K562 (cell line): ENCODE measurements around the gene NEDD8. TPM values are rescaled to one million over a fixed set of nuclear protein-coding genes. Genes with fewer than 3 reads are reported as not detected.

Source experiments
- ATAC-seq: fragments of 200-7000 bp; cut with Tn5 transposase; 3 replicates; pipeline ENCODE4 v1.9.1; 2020; ENCODE audit warnings: moderate library complexity
- BruUV-seq: library from RNA; stranded (reverse); fragments of 400-500 nt; replicated peaks from 2 replicates; lab custom pipeline; 2021; lab: Mats Ljungman, UMichigan
- CTCF ChIA-PET: fragments of 300-600 bp; formaldehyde crosslinking; extraction: SDS; loops from one replicate; lab custom pipeline; 2021; ENCODE audit warnings: low intra/inter-chr PET ratio; lab: Yijun Ruan, JAX
- POLR2A ChIA-PET: fragments of 300-600, 350-650 bp; sonication (Branson Sonifier 250); formaldehyde crosslinking; extraction: SDS; loops from one replicate; lab custom pipeline; 2021; ENCODE audit warnings: antibody characterized with exemption, inconsistent platforms; lab: Yijun Ruan, JAX
- DNase-seq, 4 experiments: peaks; one replicate each; pipeline versions ENCODE4 v3.0.0 to v3.0.0-alpha.2; 2011 to 2018; ENCODE audit warnings: low spot score in 3 of 4, mixed read lengths in 3 of 4; ENCODE audit errors: extremely low read depth in 1 of 4
- FAIRE-seq: peaks from 2 replicates; lab custom pipeline; 2011; peaks lifted over from hg19 to GRCh38; lab: Jason Lieb, UNC
- H2AFZ ChIP-seq: 2 replicates; pipeline ENCODE4 v1.6.0; 2011; ENCODE audit warnings: low read depth, low read length, control low read depth, inconsistent platforms
- H3K27ac ChIP-seq: fragments of 200-600 bp; 3 replicates; pipeline ENCODE4 v1.8.0; 2011; ENCODE audit warnings: low read depth, mild to moderate bottlenecking, control low read depth, inconsistent platforms, low read length, moderate library complexity, mixed read lengths; ENCODE audit errors: extremely low read depth
- H3K27me3 ChIP-seq, 2 experiments: fragments of 300-600 bp in 1 of 2; 2 replicates in 1 of 2; 3 replicates in 1 of 2; pipeline versions ENCODE4 v1.6.0 to v1.8.0; 2011; ENCODE audit warnings: inconsistent platforms in 2 of 2, low read length in 2 of 2, mild to moderate bottlenecking in 1 of 2, mixed read lengths in 1 of 2, moderate library complexity in 1 of 2; ENCODE audit not compliant: control insufficient read depth in 2 of 2, insufficient read depth in 2 of 2
- H3K36me3 ChIP-seq: fragments of 300-600 bp; 3 replicates; pipeline ENCODE4 v1.8.0; 2011; ENCODE audit warnings: mild to moderate bottlenecking, low read length, inconsistent platforms; ENCODE audit not compliant: control insufficient read depth, insufficient read depth
- H3K4me1 ChIP-seq, 2 experiments: fragments of 200-600 bp in 1 of 2; replicated peaks in 1 of 2; 2 replicates in 1 of 2; 3 replicates in 1 of 2; pipeline versions ENCODE4 v1.5.1 to v1.8.0; 2011; ENCODE audit warnings: inconsistent platforms in 2 of 2, low read length in 2 of 2, mild to moderate bottlenecking in 1 of 2, mixed read lengths in 1 of 2, moderate library complexity in 1 of 2; ENCODE audit not compliant: control insufficient read depth in 2 of 2, insufficient read depth in 2 of 2
- H3K4me2 ChIP-seq: 2 replicates; pipeline ENCODE4 v1.6.1; 2011; ENCODE audit warnings: low read length, control low read depth, inconsistent platforms, mixed read lengths; ENCODE audit not compliant: insufficient read depth
- H3K4me3 ChIP-seq: fragments of 200-600 bp; sonication (generic), shearing (Covaris generic); 2 replicates; pipeline ENCODE4 v1.5.1; 2016; ENCODE audit warnings: control low read depth, inconsistent platforms
- H3K79me2 ChIP-seq: fragments of 200-600 bp; 3 replicates; pipeline ENCODE4 v1.8.0; 2011; ENCODE audit warnings: low read length, inconsistent platforms; ENCODE audit not compliant: control insufficient read depth, insufficient read depth
- H3K9ac ChIP-seq, 2 experiments: 2 replicates each; pipeline versions ENCODE4 v1.6.0 to v1.6.1; 2011; ENCODE audit warnings: low read depth in 2 of 2, low read length in 2 of 2, control low read depth in 1 of 2, inconsistent platforms in 1 of 2, mild to moderate bottlenecking in 1 of 2, mixed read lengths in 1 of 2; ENCODE audit not compliant: insufficient read depth in 1 of 2
- H3K9me1 ChIP-seq: one replicate; pipeline ENCODE4 v1.6.0; 2011; ENCODE audit warnings: inconsistent platforms, mild to moderate bottlenecking, low read length, moderate library complexity; ENCODE audit not compliant: control insufficient read depth, insufficient read depth
- H3K9me3 ChIP-seq: replicated peaks from 2 replicates; pipeline ENCODE4 v1.5.1; 2011; ENCODE audit warnings: low read depth, low read length, inconsistent platforms; ENCODE audit not compliant: control insufficient read depth, insufficient read depth
- H4K20me1 ChIP-seq: replicated peaks from 2 replicates; pipeline ENCODE4 v1.6.1; 2011; ENCODE audit warnings: low read length, inconsistent platforms, mixed read lengths; ENCODE audit not compliant: control insufficient read depth, insufficient read depth
- CEBPB ChIP-seq: fragments of 450-650 bp; IDR thresholded peaks from 2 replicates; pipeline ENCODE4 v1.6.1; 2016; ENCODE audit warnings: missing genetic modification characterization, missing compliant biosample characterization
- ERF ChIP-seq: fragments of 450-650 bp; formaldehyde crosslinking; IDR thresholded peaks from 2 replicates; pipeline ENCODE4 v1.4.0; 2020; ENCODE audit warnings: mild to moderate bottlenecking, mixed read lengths
- FIP1L1 ChIP-seq: fragments of 200-400 bp; formaldehyde crosslinking; IDR thresholded peaks from 2 replicates; pipeline ENCODE4 v1.6.1; 2018; ENCODE audit warnings: mild to moderate bottlenecking, low read depth, low read length; ENCODE audit not compliant: poor library complexity, severe bottlenecking
- HMBOX1 ChIP-seq: sonication (generic); IDR thresholded peaks from 2 replicates; pipeline ENCODE4 v1.6.1; 2016
- KDM2B ChIP-seq: fragments of 250-450 bp; sonication (Bioruptor Pico); IDR thresholded peaks from 2 replicates; pipeline ENCODE4 v1.8.0; 2021; ENCODE audit warnings: mild to moderate bottlenecking, moderate library complexity
- KHSRP ChIP-seq: fragments of 450-650 bp; IDR thresholded peaks from 2 replicates; pipeline ENCODE4 v1.6.1; 2017
- MBD1 ChIP-seq: fragments of 250-450 bp; sonication (Bioruptor Pico); IDR thresholded peaks from 2 replicates; pipeline ENCODE4 v1.8.0; 2022; ENCODE audit warnings: inconsistent platforms
- NCOA2 ChIP-seq, 2 experiments: fragments of 450-650 bp; IDR thresholded peaks; 2 replicates each; pipeline ENCODE4 v1.6.1; 2018; ENCODE audit warnings: mild to moderate bottlenecking in 2 of 2, moderate library complexity in 1 of 2; ENCODE audit not compliant: partially characterized antibody in 2 of 2
- OTX1 ChIP-seq: fragments of 450-650 bp; formaldehyde crosslinking; IDR thresholded peaks from 2 replicates; pipeline ENCODE4 v1.4.0; 2022; ENCODE audit warnings: mild to moderate bottlenecking
- TBP ChIP-seq: optimal IDR thresholded peaks from 2 replicates; pipeline ENCODE3; 2011; ENCODE audit warnings: low read depth, low read length, improper control_type of control experiment
- TCFL5 ChIP-seq: fragments of 250-450 bp; sonication (Bioruptor Pico); conservative IDR thresholded peaks from 2 replicates; pipeline ENCODE4 v1.6.1; 2021; ENCODE audit warnings: mild to moderate bottlenecking, moderate library complexity, matching md5 sums
- ZBTB7A ChIP-seq: IDR thresholded peaks from 2 replicates; pipeline ENCODE4 v1.6.1; 2011; ENCODE audit warnings: low read depth, mild to moderate bottlenecking, low read length, moderate library complexity, borderline replicate concordance; ENCODE audit not compliant: control insufficient read depth
- ZNF316 ChIP-seq: fragments of 450-650 bp; IDR thresholded peaks from 2 replicates; pipeline ENCODE4 v1.6.1; 2016
- ZNF717 ChIP-seq: fragments of 250-450 bp; sonication (Bioruptor Pico); IDR thresholded peaks from 2 replicates; pipeline ENCODE4 v1.5.0; 2021
- ZNF77 ChIP-seq: fragments of 250-450 bp; sonication (Bioruptor Pico); IDR thresholded peaks from 2 replicates; pipeline ENCODE4 v1.5.0; 2020
- WGBS: fragments of 100-300 bp; shearing (Covaris generic); methylation state at CpG from one replicate; pipeline ENCODE4 v1.1.6; 2016; ENCODE audit warnings: low coverage, mixed read lengths; ENCODE audit not compliant: insufficient coverage; ENCODE audit errors: missing lambda C conversion rate; 5-methylcytosine and 5-hydroxymethylcytosine counted together
- in situ Hi-C: fragments of 300-500 bp; cut with MboI; formaldehyde crosslinking; loops from 4 replicates; pipeline ENCODE4 v1.15.0; 2018; ENCODE audit warnings: inconsistent platforms, mixed read lengths
- intact Hi-C: fragments of 100-400 bp; cut with micrococcal nuclease; formaldehyde crosslinking; loops from 2 replicates; pipeline ENCODE4 v1.14.2; 2022
- polyA plus RNA-seq, 8 experiments: library from polyadenylated mRNA; depleted of rRNA in 4 of 8; stranded (reverse) in 5 of 8; unstranded in 3 of 8; fragments of >200 nt; fragmentation: Nextera tagmentation in 2 of 8; fragmentation: Illumina TruSeq in 1 of 8; extraction: Ambion mirVana in 2 of 8; extraction: Trizol in 1 of 8; gene quantifications; 2 replicates each; pipeline versions ENCODE4 v1.2.1 to v1.2.3, GENCODE V29; 2011 to 2014; ENCODE audit warnings: inconsistent platforms in 1 of 8, missing spikeins in 1 of 8
- total RNA-seq, 7 experiments: library from RNA; depleted of rRNA in 6 of 7; stranded (reverse); fragments of >200 nt in 6 of 7; fragmentation: Illumina TruSeq in 2 of 7; extraction: Trizol in 2 of 7; gene quantifications; 2 replicates each; pipeline versions ENCODE4 v1.2.1 to v1.2.3, GENCODE V29; 2011 to 2021; ENCODE audit warnings: low replicate concordance in 1 of 7

The NEDD8 gene
- total and polyA plus RNA-seq, 9 of the 15 experiments (the other 6 are each of a cell fraction or from before 2014, with no cell fraction given), result 142 to 691 (median 260) TPM

- CTCF ChIA-PET, result no interaction called here
- no peak for ATAC-seq
These were observed 29.2 kb upstream of the NEDD8 start for GRCh38 chr14:24261256-24261968.

More at GRCh38 chr14:24261256-24261968, 29.2 kb upstream of the NEDD8 start:
- Histone ChIP-seq H3K4me1 (peaks cover 12 to 56% of the 10 kb centered on the region in 2 experiments; a peak in 4 of 5 replicates), H2AFZ (no peak overlapping the region), H3K4me3 (no peak overlapping the region), H3K4me2 (no peak overlapping the region), H3K27me3 (no peaks in the 10 kb centered on the region), H3K9me3 (no peaks in the 10 kb centered on the region), H3K9ac (no peak overlapping the region), H3K9me1 (no peaks in the 10 kb centered on the region), H4K20me1 (no peaks in the 10 kb centered on the region), H3K27ac (no peak overlapping the region), H3K79me2 (no peaks in the 10 kb centered on the region), H3K36me3 (no peaks in the 10 kb centered on the region)
- in situ Hi-C loops, result no loop called here
- no peak for DNase-seq
- 55% methylated on average over 19 of the region's 20 CpGs for WGBS
- BruUV-seq, result no TSS peak
- intact Hi-C loops, result no loop called here
- POLR2A ChIA-PET, result interaction anchor here (0.6 to 1.6 kb wide), 4 partner anchors 8 to 180 kb away, joined by 3 to 4 read pairs (median 4); no protein-coding TSS in a partner anchor
- no peak for FAIRE-seq
- no peak for TF ChIP-seq ZNF316
- TF ChIP-seq FIP1L1, result no peak
- no peak for TF ChIP-seq NCOA2 (IDR thresholded peaks at IDR 0.05; ENCODE audit: partially characterized antibody in 2 of 2)
- TF ChIP-seq TCFL5, result no peak
- TF ChIP-seq KHSRP, result no peak
- no peak for TF ChIP-seq ZNF77 (CRISPR knock-in tag)
- no peak for TF ChIP-seq CEBPB
- TF ChIP-seq OTX1 (CRISPR knock-in tag), result no peak
- TF ChIP-seq ERF, result no peak
- no peak for TF ChIP-seq MBD1 (CRISPR knock-in tag)
- no peak for TF ChIP-seq HMBOX1
- no peak for TF ChIP-seq TBP
- TF ChIP-seq KDM2B, result no peak
- no peak for TF ChIP-seq ZNF717 (CRISPR knock-in tag)
- TF ChIP-seq ZBTB7A, result no peak
